Chondrocyte (in vitro differentiated cells): ENCODE results near the gene ATP5PF. TPM values are rescaled to one million over a fixed set of nuclear protein-coding genes. Genes with fewer than 3 reads are reported as not detected.

Experiments used
- DNase-seq: peaks from one replicate; pipeline ENCODE4 v3.0.0; 2021; ENCODE audit warnings: mixed read lengths, low spot score
- H3K27ac Mint-ChIP-seq: one replicate; pipeline ENCODE4 v1.8.0; 2021; ENCODE audit warnings: mild to moderate bottlenecking, moderate library complexity, mixed read lengths; ENCODE audit not compliant: unreplicated experiment
- H3K27me3 Mint-ChIP-seq: 2 replicates; pipeline ENCODE4 v1.8.0; 2021; ENCODE audit warnings: low read depth, mixed read lengths
- H3K36me3 Mint-ChIP-seq: 2 replicates; pipeline ENCODE4 v1.8.0; 2021; ENCODE audit warnings: low read depth, mixed read lengths
- H3K4me1 Mint-ChIP-seq: 2 replicates; pipeline ENCODE4 v1.8.0; 2021; ENCODE audit warnings: low read depth, mild to moderate bottlenecking, mixed read lengths
- H3K4me3 Mint-ChIP-seq: one replicate; pipeline ENCODE4 v1.8.0; 2021; ENCODE audit warnings: mild to moderate bottlenecking, moderate library complexity, mixed read lengths; ENCODE audit not compliant: unreplicated experiment
- H3K9me3 Mint-ChIP-seq: 2 replicates; pipeline ENCODE4 v1.8.0; 2021; ENCODE audit warnings: low read depth, mixed read lengths
- CTCF ChIP-seq: fragments of 200-600 bp; sonication (generic); IDR thresholded peaks from 2 replicates; pipeline ENCODE4 v1.5.0; 2021; ENCODE audit warnings: antibody characterized with exemption, mild to moderate bottlenecking, moderate library complexity
- total RNA-seq: library from RNA; stranded (reverse); gene quantifications from 3 replicates; pipeline ENCODE4 v1.2.1, GENCODE V29; 2021

ATP5PF gene
- total RNA-seq, 1 donor from 2014 or later, result 102 TPM

- no peak for TF ChIP-seq CTCF
- peaks cover 30% of the 10 kb centered on the region for H3K36me3 Mint-ChIP-seq
- peaks cover 11% of the 10 kb centered on the region for H3K4me1 Mint-ChIP-seq
- H3K4me3 Mint-ChIP-seq, result no peak overlapping the region
- H3K9me3 Mint-ChIP-seq, result no peaks in the 10 kb centered on the region
- H3K27me3 Mint-ChIP-seq, result no peaks in the 10 kb centered on the region
- no peak overlapping the region for H3K27ac Mint-ChIP-seq
- DNase-seq, result no peak
Measured at GRCh38 chr21:25756190-25756932, 21.7 kb upstream of the ATP5PF start.

GRCh38 chr21:25752416-25752815 is 17.7 kb upstream of the ATP5PF start:
- H3K36me3 Mint-ChIP-seq, result peaks cover 14% of the 10 kb centered on the region
- no peak overlapping the region for H3K27ac Mint-ChIP-seq
- TF ChIP-seq CTCF, result no peak
- peaks cover 11% of the 10 kb centered on the region for H3K4me1 Mint-ChIP-seq
- no peak overlapping the region for H3K4me3 Mint-ChIP-seq
- no peaks in the 10 kb centered on the region for H3K9me3 Mint-ChIP-seq
- DNase-seq, result no peak
- H3K27me3 Mint-ChIP-seq, result no peaks in the 10 kb centered on the region

GRCh38 chr21:25750085-25750484 is 15.4 kb upstream of the ATP5PF start:
- DNase-seq, result no peak
- H3K9me3 Mint-ChIP-seq, result no peaks in the 10 kb centered on the region
- H3K4me3 Mint-ChIP-seq, result no peak overlapping the region
- H3K4me1 Mint-ChIP-seq, result peaks cover 9% of the 10 kb centered on the region
- H3K27ac Mint-ChIP-seq, result peak overlapping the region; percentile 33
- peaks cover 11% of the 10 kb centered on the region for H3K36me3 Mint-ChIP-seq
- H3K27me3 Mint-ChIP-seq, result no peaks in the 10 kb centered on the region
- TF ChIP-seq CTCF, result no peak

GRCh38 chr21:25744854-25745253 is 10.2 kb upstream of the ATP5PF start:
- H3K36me3 Mint-ChIP-seq, result peaks cover 3% of the 10 kb centered on the region
- TF ChIP-seq CTCF, result no peak
- no peak overlapping the region for H3K4me3 Mint-ChIP-seq
- H3K27me3 Mint-ChIP-seq, result no peaks in the 10 kb centered on the region
- DNase-seq, result no peak
- H3K9me3 Mint-ChIP-seq, result no peaks in the 10 kb centered on the region
- H3K4me1 Mint-ChIP-seq, result no peaks in the 10 kb centered on the region
- no peak overlapping the region for H3K27ac Mint-ChIP-seq

DNA sequence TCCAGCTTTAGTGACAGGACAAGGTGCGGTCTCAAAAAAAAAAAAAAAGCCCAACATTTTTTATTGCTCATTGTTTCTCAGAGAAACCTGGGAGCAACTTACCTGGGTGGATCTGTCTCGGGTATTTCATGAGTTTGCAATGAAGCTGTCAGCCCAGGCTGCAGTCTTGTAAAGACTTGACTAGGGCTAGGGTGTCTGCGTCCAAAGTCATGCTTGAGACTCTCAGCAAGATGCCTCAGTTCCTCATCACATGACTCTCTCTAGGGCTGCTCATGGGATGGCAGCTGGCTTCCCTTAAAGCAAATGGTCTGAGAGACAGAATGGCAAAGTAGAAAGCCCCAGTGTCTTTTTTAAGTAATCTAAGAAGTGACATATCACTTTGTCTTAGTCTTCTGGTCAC is 8.2 kb upstream of the ATP5PF start:
- Mint-ChIP-seq H3K36me3 (peaks cover 1% of the 10 kb centered on the region), H3K9me3 (no peaks in the 10 kb centered on the region), H3K27me3 (no peaks in the 10 kb centered on the region), H3K4me1 (no peaks in the 10 kb centered on the region), H3K4me3 (no peak overlapping the region), H3K27ac (no peak overlapping the region)
- no peak for DNase-seq
- TF ChIP-seq CTCF, result no peak
